BJ (cell line): ENCODE data around the gene WDR93. TPM values are rescaled to one million over a fixed set of nuclear protein-coding genes. Genes with fewer than 3 reads are reported as not detected.
"Not testable (repeated sequence)": the region's sequence is repeated elsewhere in the genome, so short reads cannot be mapped to it uniquely, and the experiment has no call there.

Experiments
- CTCF ChIA-PET: fragments of 350-600 bp; formaldehyde crosslinking; extraction: SDS; loops from one replicate; lab custom pipeline; 2021; ENCODE audit warnings: antibody characterized with exemption, inconsistent platforms; lab: Yijun Ruan, JAX
- POLR2A ChIA-PET: fragments of 300-600 bp; sonication (Branson Sonifier 250); formaldehyde crosslinking; extraction: SDS; loops from one replicate; lab custom pipeline; 2021; ENCODE audit warnings: antibody characterized with exemption; lab: Charles Lee
- DNase-seq: peaks from one replicate; pipeline ENCODE4 v3.0.0-alpha.2; 2011; ENCODE audit warnings: low read depth
- H3K27me3 ChIP-seq: 2 replicates; pipeline ENCODE4 v1.6.0; 2011; ENCODE audit warnings: low read length; ENCODE audit not compliant: control insufficient read depth, insufficient read depth
- H3K36me3 ChIP-seq: 2 replicates; pipeline ENCODE4 v1.5.1; 2011; ENCODE audit warnings: low read length; ENCODE audit not compliant: control insufficient read depth, insufficient read depth
- H3K4me3 ChIP-seq: 2 replicates; pipeline ENCODE4 v1.5.1; 2011; ENCODE audit warnings: low read depth, mild to moderate bottlenecking, control low read depth, low read length
- CTCF ChIP-seq: IDR thresholded peaks from 2 replicates; pipeline ENCODE4 v1.5.1; 2011; ENCODE audit warnings: low read depth, mild to moderate bottlenecking, control low read depth, inconsistent platforms, low read length, moderate library complexity; ENCODE audit not compliant: insufficient read depth
- polyA plus RNA-seq: library from polyadenylated mRNA; depleted of rRNA; stranded (reverse); fragments of >200 nt; gene quantifications from 2 replicates; pipeline ENCODE4 v1.2.3, GENCODE V29; 2011

Gene WDR93
- polyA plus RNA-seq, 1 experiment = 0.15 TPM

GRCh38 chr15:89781891-89782618 is 91.4 kb downstream of the WDR93 start:
- ChIA-PET POLR2A (no interaction called here), CTCF (interaction anchor here (1.4 to 2.8 kb wide), 4 partner anchors 12 to 93 kb away, joined by 6 to 11 read pairs (median 8); no protein-coding TSS in a partner anchor)
- H3K4me3 ChIP-seq = no peak overlapping the region
- H3K36me3 ChIP-seq = peaks cover 4% of the 10 kb centered on the region
- no peak for DNase-seq
- TF ChIP-seq CTCF = no peak
- H3K27me3 ChIP-seq = no peaks in the 10 kb centered on the region

GRCh38 chr15:89782619-89782950 is 92.0 kb downstream of the WDR93 start:
- H3K27me3 ChIP-seq, POLR2A ChIA-PET, DNase-seq, H3K36me3 ChIP-seq, H3K4me3 ChIP-seq: not testable (repeated sequence)
- CTCF ChIA-PET = interaction anchor here (0.6 to 2.8 kb wide), 5 partner anchors 12 to 106 kb away, joined by 3 to 11 read pairs (median 6); no protein-coding TSS in a partner anchor

- no peak for TF ChIP-seq CTCF
- no peak for DNase-seq
- Histone ChIP-seq H3K4me3 (no peak overlapping the region), H3K36me3 (peaks cover 5% of the 10 kb centered on the region), H3K27me3 (no peaks in the 10 kb centered on the region)
- ChIA-PET CTCF (interaction anchor here (0.6 to 2.8 kb wide), 9 partner anchors 10 to 105 kb away, joined by 3 to 11 read pairs (median 4); no protein-coding TSS in a partner anchor), POLR2A (no interaction called here)
These were observed 92.7 kb downstream of the WDR93 start for GRCh38 chr15:89783111-89783860.

- no peak overlapping the region for H3K4me3 ChIP-seq
- peaks cover 7% of the 10 kb centered on the region for H3K36me3 ChIP-seq
- no peak for DNase-seq
- POLR2A ChIA-PET = interaction anchor here (0.6 kb wide), 1 partner anchor 39 kb away, joined by 11 read pairs; no protein-coding TSS in a partner anchor
- CTCF ChIA-PET = interaction anchor here (0.7 to 2.8 kb wide), 8 partner anchors 11 to 104 kb away, joined by 3 to 11 read pairs (median 6); no protein-coding TSS in a partner anchor
- TF ChIP-seq CTCF = no peak
- no peaks in the 10 kb centered on the region for H3K27me3 ChIP-seq
These were observed 93.5 kb downstream of the WDR93 start for GRCh38 chr15:89783861-89784685.

GRCh38 chr15:89784686-89784960 is 94.0 kb downstream of the WDR93 start:
- POLR2A ChIA-PET = interaction anchor here (0.6 kb wide), 1 partner anchor 39 kb away, joined by 11 read pairs; no protein-coding TSS in a partner anchor
- no peak for TF ChIP-seq CTCF
- Histone ChIP-seq H3K36me3 (peaks cover 7% of the 10 kb centered on the region), H3K27me3 (no peaks in the 10 kb centered on the region), H3K4me3 (no peak overlapping the region)
- CTCF ChIA-PET = interaction anchor here (1.2 to 2.3 kb wide), 2 partner anchors 13 to 24 kb away, joined by 6 to 11 read pairs; no protein-coding TSS in a partner anchor
- DNase-seq = no peak
